Mononuclear cell (primary cell): ENCODE data around the gene CMIP. TPM values are rescaled to one million over a fixed set of nuclear protein-coding genes. Genes with fewer than 3 reads are reported as not detected.

Experiments
- H3K27me3 ChIP-seq: 2 replicates; pipeline ENCODE4 v1.6.0; 2011; ENCODE audit warnings: low read length, control low read depth; ENCODE audit not compliant: insufficient read depth
- H3K4me1 ChIP-seq: 2 replicates; pipeline ENCODE4 v1.5.1; 2011; ENCODE audit warnings: mild to moderate bottlenecking, low read length, control low read depth; ENCODE audit not compliant: insufficient read depth
- H3K4me3 ChIP-seq: 2 replicates; pipeline ENCODE4 v1.5.1; 2011; ENCODE audit warnings: mild to moderate bottlenecking, low read length, moderate library complexity
- H3K9me3 ChIP-seq: 2 replicates; pipeline ENCODE4 v1.5.1; 2011; ENCODE audit warnings: low read depth, mild to moderate bottlenecking, control low read depth, low read length
- total RNA-seq: library from RNA; depleted of rRNA; stranded (reverse); fragments of >200 nt; gene quantifications from one replicate; pipeline ENCODE4 v1.2.3, GENCODE V29; 2012

CMIP gene
- total RNA-seq, 1 donor, result 29.6 TPM

GRCh38 chr16:81496742-81497141, 52.1 kb downstream of the CMIP start:
- Histone ChIP-seq H3K4me1 (peaks cover 96% of the 10 kb centered on the region), H3K9me3 (no peaks in the 10 kb centered on the region), H3K4me3 (no peak overlapping the region), H3K27me3 (no peaks in the 10 kb centered on the region)

GRCh38 chr16:81497690-81498089, 53.1 kb downstream of the CMIP start:
- H3K4me1 ChIP-seq, result peaks cover 97% of the 10 kb centered on the region
- no peak overlapping the region for H3K4me3 ChIP-seq

GRCh38 chr16:81498351-81498750, 53.7 kb downstream of the CMIP start:
- no peaks in the 10 kb centered on the region for H3K27me3 ChIP-seq
- H3K4me3 ChIP-seq, result no peak overlapping the region
- H3K4me1 ChIP-seq, result peaks cover 92% of the 10 kb centered on the region
- H3K9me3 ChIP-seq, result no peaks in the 10 kb centered on the region

More at GRCh38 chr16:81497690-81498089, 53.1 kb downstream of the CMIP start:
- no peaks in the 10 kb centered on the region for H3K9me3 ChIP-seq
- H3K27me3 ChIP-seq, result no peaks in the 10 kb centered on the region

- Histone ChIP-seq H3K4me3 (no peak overlapping the region), H3K27me3 (no peaks in the 10 kb centered on the region), H3K4me1 (peaks cover 90% of the 10 kb centered on the region), H3K9me3 (no peaks in the 10 kb centered on the region)
Measured at GRCh38 chr16:81499576-81500380, 55.2 kb downstream of the CMIP start.

DNA sequence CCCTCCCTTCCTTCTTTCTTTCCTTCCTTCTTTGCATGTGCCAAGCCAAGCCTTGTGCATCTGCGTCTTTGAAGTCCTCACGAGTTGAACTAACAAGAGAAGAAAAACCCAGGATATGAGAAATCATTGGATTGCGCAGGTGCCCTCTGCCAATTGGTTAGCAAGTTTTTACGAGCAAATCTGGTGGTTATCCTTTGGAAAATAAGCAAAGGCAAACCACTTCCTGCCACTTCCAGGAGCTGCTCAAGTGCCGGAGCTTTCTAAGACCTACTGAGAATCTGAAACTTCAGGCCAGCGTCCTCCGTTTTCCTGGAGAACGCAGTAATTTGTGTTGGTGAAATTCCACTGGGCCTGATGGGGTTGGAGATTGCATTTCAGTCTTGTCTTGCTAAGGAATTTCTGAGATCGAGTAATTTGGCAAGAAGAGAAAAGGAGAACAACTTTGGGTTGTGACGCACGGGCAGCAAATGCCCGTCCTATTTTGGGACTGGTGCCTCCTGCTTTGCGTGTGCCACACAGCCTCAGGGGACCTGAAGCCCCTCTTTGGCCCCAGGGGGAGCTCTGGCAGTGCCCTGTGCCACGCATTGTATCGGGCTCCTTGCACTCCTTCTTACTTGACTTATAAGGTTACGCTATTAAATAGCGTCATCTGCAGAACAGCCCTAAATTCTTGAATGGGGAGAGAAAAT, 56.4 kb downstream of the CMIP start:
- H3K9me3 ChIP-seq, result no peaks in the 10 kb centered on the region
- peaks cover 90% of the 10 kb centered on the region for H3K4me1 ChIP-seq
- no peak overlapping the region for H3K4me3 ChIP-seq
- H3K27me3 ChIP-seq, result no peaks in the 10 kb centered on the region

DNA sequence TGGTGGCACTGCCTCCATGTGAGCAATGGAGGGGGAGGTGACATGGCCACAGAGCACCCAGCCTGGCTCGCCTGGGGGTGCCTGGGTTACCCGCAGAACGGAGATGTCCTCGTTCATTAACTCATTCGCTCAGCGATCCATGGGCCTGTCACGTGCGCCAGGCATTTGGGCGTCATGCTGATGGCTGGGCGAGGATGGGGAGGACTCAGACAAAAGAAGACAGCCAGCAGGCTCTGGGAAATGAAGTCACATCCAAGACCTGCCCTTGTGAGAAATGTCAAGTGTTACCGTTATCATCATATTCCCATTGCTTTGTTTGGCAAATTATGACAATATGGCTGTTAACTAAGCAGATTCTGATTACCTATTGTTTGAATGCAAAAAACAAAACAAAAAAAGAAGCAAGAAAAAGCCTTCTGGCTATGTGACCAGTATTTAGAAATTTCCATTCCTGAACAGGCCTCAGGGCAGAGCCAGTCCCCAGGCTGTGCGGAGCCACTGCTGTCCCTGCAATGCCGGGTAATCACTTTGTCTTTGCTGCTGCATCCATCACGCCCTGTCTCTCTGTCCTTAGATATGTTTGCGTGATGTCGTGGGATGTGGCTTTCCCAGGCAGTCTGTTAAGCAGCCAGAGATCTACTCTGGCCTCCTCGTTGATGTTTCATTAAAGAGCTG, 57.9 kb downstream of the CMIP start:
- H3K4me3 ChIP-seq, result no peak overlapping the region
- H3K4me1 ChIP-seq, result peaks cover 84% of the 10 kb centered on the region
- H3K9me3 ChIP-seq, result no peaks in the 10 kb centered on the region
- H3K27me3 ChIP-seq, result no peaks in the 10 kb centered on the region

GRCh38 chr16:81505011-81505661, 60.5 kb downstream of the CMIP start:
- Histone ChIP-seq H3K4me3 (no peak overlapping the region), H3K4me1 (peaks cover 73% of the 10 kb centered on the region), H3K9me3 (no peaks in the 10 kb centered on the region), H3K27me3 (no peaks in the 10 kb centered on the region)

DNA sequence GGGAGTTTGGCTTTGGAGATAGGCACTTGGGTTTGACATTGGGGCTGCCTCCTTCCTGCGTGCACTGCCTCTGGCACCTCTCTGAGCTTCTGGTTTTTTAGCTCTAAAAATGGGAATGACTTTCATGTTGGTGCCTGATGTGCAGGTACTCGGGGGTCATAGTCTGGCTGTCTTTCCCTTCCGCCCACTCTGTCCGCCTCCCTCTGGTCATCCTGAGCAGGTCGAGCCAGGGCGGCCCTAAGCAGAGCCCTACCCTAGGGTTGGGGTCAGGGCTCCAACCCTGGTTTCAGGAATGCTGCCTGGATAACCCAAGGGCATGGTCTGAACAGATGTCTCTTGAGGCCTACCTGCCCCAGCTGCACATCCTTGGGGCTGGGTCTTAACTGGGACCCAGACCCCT, 64.8 kb downstream of the CMIP start:
- Histone ChIP-seq H3K9me3 (no peaks in the 10 kb centered on the region), H3K4me1 (peaks cover 65% of the 10 kb centered on the region), H3K27me3 (no peaks in the 10 kb centered on the region), H3K4me3 (no peak overlapping the region)

GRCh38 chr16:81510016-81510415, 65.4 kb downstream of the CMIP start:
- no peak overlapping the region for H3K4me3 ChIP-seq
- no peaks in the 10 kb centered on the region for H3K27me3 ChIP-seq
- H3K9me3 ChIP-seq, result no peaks in the 10 kb centered on the region
- peaks cover 65% of the 10 kb centered on the region for H3K4me1 ChIP-seq

GRCh38 chr16:81511371-81511770, 66.8 kb downstream of the CMIP start:
- Histone ChIP-seq H3K4me3 (no peak overlapping the region), H3K27me3 (no peaks in the 10 kb centered on the region), H3K4me1 (peaks cover 52% of the 10 kb centered on the region), H3K9me3 (no peaks in the 10 kb centered on the region)

DNA sequence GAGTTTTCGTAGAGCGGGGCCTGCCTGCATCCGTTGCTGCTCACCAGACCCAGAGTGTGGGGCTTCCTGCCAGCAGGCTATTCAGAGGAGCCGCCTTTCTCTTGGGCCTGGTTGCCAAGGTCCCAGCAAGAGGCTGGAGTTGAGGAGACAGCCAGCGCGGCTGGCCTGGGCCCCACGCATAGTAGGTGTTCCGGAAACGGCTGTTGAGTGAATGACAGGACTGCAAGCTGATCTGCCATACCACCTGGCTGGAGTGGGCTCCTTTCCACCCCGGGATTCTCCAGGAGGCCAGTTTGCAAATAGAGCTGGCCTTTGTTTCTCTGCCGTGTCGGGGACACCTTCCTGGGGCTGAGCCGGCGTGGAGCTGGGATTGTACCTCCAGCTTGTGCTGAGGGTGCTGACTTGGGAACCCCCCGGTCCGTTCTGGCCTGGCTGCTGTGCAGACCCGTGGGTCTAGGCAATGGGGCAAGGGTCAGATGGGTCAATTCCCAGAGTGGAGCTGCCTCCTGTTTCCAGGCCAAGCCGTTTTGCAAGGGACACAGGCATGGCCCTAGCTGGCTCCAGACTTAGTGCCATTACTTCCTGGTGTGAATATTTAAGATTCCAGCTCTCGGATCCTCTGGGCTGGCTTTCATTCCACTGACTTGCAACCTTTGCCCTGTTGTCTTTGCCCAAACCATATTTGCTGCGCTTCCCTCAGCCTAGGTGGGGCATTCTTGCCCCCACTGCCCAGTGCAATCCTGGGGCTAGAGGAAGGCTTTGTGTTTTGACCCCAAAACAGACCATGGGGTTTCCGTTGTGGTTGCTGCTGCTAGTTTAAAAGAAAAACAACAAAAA, 68.8 kb downstream of the CMIP start:
- Histone ChIP-seq H3K9me3 (no peaks in the 10 kb centered on the region), H3K4me3 (no peak overlapping the region), H3K4me1 (peaks cover 38% of the 10 kb centered on the region), H3K27me3 (no peaks in the 10 kb centered on the region)

DNA sequence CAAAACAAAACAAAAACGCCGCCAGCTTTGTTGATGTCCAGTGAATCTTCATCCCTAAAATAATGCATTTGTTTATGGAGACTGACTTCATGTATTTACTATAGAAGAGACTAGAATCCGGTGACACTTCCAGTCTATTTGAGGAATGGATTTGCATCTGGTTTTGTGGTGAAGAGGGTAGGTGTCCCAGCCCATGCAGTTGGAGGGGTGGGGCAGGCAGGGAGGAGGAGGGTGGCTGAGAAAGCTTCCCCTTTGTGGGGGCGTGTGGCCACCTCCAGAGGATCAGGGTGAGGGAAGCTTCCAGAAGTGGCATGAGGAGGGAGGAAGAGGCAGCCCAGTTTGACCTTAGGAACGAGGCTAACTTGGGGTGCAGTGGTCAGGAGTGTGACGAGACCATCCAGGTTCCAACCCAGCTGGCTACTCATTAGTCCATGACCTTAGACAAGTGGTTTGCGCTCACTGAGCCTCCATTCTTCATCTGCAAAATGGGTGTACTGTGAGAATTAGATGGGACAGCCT, 69.5 kb downstream of the CMIP start:
- Histone ChIP-seq H3K27me3 (no peaks in the 10 kb centered on the region), H3K4me1 (peaks cover 35% of the 10 kb centered on the region), H3K9me3 (no peaks in the 10 kb centered on the region), H3K4me3 (no peak overlapping the region)

DNA sequence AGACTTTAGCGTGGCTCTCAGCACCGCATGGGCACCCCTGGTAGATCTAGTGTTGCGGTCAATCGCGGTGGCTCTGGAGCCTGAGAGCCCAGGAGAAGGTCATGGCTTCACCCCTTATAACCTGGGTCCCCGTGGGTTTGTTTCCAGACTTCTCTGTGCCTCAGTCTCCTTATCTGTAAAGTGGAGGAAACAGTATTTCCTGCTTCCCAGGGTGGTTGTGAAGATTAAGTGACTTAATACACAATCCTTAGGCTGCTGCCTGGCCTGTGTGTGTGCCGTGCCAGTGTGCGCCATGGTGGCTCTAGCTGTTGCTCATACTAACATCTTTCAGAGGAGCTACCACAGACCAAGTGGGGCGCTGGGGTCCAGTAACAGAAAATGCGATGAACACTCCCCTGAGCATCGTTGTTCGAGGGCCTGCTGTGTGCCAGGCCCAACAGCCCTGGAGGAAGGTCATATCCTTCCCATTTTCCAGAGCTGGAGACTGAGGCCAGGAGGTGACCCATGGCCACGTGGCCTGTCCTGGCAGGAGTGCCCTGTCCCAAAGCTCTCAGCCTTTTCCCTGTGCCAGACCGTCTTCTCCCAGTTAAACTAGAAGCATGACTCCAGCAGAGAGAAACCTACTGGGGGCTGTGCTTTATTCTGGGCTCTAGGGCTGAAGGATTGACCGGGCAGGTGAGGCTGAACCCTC, 70.1 kb downstream of the CMIP start:
- no peaks in the 10 kb centered on the region for H3K27me3 ChIP-seq
- no peaks in the 10 kb centered on the region for H3K9me3 ChIP-seq
- no peak overlapping the region for H3K4me3 ChIP-seq
- H3K4me1 ChIP-seq, result peaks cover 41% of the 10 kb centered on the region

GRCh38 chr16:81515281-81515680, 70.7 kb downstream of the CMIP start:
- Histone ChIP-seq H3K4me3 (no peak overlapping the region), H3K27me3 (no peaks in the 10 kb centered on the region), H3K4me1 (peaks cover 47% of the 10 kb centered on the region), H3K9me3 (no peaks in the 10 kb centered on the region)
